HG03378 (cell line): Measurements from ENCODE around the gene MMEL1.
"Not testable (repeated sequence)": the region's sequence is repeated elsewhere in the genome, so short reads cannot be mapped to it uniquely, and the experiment has no call there.

ENCODE experiments used
- ATAC-seq: cut with Tn5 transposase; IDR thresholded peaks from one replicate; pipeline ENCODE4 v1.9.1; 2021; ENCODE audit warnings: mild to moderate bottlenecking, moderate library complexity; ENCODE audit not compliant: unreplicated experiment

Gene MMEL1, protein sequence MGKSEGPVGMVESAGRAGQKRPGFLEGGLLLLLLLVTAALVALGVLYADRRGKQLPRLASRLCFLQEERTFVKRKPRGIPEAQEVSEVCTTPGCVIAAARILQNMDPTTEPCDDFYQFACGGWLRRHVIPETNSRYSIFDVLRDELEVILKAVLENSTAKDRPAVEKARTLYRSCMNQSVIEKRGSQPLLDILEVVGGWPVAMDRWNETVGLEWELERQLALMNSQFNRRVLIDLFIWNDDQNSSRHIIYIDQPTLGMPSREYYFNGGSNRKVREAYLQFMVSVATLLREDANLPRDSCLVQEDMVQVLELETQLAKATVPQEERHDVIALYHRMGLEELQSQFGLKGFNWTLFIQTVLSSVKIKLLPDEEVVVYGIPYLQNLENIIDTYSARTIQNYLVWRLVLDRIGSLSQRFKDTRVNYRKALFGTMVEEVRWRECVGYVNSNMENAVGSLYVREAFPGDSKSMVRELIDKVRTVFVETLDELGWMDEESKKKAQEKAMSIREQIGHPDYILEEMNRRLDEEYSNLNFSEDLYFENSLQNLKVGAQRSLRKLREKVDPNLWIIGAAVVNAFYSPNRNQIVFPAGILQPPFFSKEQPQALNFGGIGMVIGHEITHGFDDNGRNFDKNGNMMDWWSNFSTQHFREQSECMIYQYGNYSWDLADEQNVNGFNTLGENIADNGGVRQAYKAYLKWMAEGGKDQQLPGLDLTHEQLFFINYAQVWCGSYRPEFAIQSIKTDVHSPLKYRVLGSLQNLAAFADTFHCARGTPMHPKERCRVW

DNA sequence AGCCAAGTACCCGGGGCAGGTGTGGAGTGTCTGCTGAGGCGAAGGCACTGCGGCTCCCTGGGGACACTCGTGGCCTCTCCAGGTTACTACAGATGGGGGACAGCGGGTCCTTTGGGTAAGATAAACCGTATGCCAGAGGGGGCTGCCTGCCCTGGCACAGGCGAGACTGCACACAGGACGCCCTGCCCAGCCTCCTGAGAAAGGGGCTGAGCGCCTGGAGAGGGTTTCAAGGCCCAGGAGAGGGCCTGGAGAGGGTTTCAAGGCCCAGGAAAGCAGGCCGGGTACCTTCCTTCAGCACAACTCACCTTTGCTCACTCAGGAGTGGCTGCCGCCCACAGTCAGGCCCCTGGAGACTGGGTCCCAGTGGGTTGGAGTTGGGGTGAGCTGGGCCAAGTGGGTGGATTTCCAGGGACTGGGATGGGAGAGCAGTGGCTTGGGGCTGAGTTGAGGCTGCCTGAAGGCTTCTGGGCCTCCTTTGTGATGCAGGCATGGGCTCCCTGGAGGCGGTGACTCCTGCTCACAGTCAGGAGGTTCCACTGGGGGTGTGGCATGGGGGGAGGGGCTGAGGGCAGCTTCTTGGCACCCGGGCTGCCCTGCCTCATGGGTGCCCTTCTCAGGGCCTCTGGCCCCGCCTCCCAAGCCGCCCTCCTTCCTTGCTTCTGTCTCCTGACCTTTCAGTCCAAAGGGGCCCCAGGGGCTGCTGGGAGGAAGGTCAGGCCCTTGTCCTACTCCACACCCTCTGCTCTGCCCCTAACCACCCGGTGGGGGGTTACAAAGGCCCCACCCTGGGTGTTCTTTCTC, at the start of gene MMEL1:
Gene MMEL1, minus strand, starts transcription at position 456 of the 801 bp plus-strand sequence. CDS start 3,532 bp downstream, outside the sequence.
- no peak for ATAC-seq

DNA sequence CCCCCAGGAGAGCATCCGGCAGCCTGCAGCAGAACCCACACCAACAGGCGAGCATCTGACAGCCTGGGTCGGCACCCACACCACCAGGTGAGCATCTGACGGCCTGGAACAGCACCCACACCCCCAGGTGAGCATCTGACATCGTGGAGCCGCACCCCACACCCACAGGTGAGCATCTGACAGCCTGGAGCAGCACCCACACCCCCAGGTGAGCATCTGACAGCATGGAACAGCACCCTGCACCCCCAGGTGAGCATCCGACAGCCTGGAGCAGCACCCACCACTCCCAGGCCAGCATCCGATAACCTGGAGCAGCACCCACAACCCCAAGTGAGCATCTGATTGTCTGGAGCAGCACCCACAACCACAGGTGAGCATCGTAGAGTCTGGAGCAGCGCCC, 43.9 kb upstream of the MMEL1 start:
- ATAC-seq: not testable (repeated sequence)

DNA sequence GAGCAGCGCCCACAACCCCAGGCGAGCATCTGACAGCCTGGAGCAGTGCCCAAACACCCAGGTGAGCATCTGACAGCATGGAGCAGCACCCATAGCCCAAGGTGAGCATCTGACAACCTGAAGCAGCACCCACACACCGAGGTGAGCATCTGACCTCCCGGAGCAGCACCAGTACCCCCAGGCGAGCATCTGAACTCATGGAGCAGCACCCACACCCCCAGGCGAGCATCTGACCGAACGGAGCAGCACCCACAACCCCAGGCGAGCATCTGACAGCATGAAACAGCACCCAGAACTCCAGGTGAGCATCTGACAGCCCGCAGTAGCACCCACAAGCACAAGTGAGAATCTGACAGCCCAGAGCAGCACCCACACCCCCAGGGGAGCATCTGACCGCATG, 38.8 kb upstream of the MMEL1 start:
- not testable (repeated sequence) for ATAC-seq

DNA sequence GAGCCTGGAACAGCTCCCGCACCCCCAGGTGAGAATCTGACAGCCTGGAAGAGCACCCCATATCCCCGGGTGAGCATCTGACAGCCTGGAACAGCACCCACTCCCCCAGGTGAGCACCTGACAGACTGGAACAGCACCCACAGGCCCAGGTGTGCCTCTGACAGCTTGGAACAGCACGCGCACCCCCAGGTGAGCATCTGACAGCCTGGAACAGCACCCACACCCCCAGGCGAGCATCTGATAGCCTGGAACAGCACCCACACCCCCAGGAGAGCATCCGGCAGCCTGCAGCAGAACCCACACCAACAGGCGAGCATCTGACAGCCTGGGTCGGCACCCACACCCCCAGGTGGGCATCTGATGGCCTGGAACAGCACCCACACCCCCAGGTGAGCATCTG, 27.0 kb upstream of the MMEL1 start:
- ATAC-seq: not testable (repeated sequence)

DNA sequence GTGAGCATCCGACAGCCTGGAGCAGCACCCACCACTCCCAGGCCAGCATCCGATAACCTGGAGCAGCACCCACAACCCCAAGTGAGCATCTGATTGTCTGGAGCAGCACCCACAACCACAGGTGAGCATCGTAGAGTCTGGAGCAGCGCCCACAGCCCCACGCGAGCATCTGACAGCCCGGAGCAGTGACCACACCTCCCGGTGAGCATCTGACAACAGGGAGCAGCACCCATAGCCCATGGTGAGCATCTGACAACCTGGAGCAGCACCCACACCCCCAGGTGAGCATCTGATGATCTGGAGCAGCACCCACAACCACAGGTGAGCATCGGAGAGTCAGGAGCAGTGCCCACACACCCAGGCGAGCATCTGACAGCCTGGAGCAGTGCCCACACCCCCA, 25.1 kb upstream of the MMEL1 start:
- ATAC-seq: not testable (repeated sequence)

DNA sequence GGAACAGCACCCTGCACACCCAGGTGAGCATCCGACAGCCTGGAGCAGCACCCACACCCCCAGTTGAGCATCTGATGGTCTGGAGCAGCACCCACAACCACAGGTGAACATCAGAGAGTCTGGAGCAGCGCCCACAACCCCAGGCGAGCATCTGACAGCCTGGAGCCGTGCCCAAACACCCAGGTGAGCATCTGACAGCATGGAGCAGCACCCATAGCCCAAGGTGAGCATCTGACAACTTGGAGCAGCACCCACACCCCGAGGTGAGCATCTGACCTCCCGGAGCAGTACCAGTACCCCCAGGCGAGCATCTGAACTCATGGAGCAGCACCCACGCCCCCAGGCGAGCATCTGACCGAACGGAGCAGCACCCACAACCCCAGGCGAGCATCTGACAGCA, 24.3 kb upstream of the MMEL1 start:
- ATAC-seq: not testable (repeated sequence)

DNA sequence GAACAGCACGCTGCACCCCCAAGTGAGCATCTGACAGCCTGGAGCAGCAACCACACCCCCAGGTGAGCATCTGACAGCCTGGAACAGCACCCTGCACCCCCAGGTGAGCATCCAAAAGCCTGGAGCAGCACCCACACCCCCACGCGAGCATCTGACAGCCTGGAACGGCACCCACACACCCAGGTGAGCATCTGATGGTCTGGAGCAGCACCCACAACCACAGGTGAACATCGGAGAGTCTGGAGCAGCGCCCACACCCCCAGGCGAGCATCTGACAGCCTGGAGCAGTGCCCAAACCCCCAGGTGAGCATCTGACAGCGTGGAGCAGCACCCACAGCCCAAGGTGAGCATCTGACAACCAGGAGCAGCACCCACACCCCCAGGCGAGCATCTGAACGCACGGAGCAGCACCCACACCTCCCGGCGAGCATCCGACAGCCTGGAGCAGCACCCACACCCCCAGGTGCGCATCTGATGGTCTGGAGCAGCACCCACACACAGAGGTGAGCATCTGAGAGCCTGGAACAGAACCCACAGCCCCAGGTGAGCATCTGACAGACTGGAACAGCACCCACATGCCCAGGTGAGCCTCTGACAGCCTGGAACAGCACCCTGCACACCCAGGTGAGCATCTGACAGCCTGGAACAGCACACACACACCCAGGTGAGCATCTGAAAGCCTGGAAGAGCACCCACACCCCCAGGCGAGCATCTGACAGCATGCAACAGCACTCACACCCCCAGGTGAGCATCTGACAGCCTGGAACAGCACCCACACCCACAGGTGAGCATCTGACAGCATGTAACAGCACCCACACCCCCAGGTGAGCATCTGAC, 23.0 kb upstream of the MMEL1 start:
- ATAC-seq: not testable (repeated sequence)

DNA sequence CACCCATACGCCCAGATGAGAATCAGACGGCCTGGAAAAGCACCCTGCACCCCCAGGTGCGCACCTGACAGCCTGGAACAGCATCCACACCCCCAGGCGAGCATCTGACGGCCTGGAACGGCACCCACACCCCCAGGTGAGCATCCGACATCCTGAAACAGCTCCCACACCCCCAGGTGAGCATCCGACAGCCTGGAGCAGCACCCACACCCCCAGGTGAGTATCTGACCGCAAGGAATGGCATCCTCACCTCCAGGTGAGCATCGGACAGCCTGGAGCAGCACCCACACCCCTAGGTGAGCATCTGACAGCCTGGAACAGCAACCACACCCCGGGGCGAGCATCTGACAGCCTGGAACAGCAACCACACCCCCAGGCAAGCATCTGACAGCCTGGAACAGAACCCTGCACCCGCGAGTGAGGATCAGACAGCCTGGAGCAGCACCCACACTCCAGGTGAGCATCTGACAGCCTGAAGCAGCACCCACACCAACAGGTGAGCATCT, 21.7 kb upstream of the MMEL1 start:
- ATAC-seq: not testable (repeated sequence)

DNA sequence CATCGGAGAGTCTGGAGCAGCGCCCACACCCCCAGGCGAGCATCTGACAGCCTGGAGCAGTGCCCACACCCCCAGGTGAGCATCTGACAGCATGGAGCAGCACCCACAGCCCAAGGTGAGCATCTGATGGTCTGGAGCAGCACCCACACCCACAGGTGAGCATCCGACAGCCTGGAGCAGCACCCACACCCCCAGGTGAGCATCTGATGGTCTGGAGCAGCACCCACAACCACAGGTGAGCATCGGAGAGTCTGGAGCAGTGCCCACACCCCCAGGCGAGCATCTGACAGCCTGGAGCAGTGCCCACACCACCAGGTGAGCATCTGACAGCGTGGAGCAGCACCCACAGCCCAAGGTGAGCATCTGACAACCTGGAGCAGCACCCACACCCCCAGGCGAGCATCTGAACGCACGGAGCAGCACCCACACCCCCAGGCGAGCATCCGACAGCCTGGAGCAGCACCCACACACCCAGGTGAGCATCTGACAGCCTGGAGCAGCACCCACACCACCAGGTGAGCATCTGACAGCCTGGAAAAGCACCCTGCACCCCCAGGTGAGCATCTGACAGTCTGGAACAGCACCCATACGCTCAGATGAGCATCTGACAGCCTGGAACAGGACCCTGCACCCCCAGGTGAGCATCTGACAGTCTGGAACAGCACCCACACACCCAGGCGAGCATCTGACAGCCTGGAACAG, 21.1 kb upstream of the MMEL1 start:
- not testable (repeated sequence) for ATAC-seq

DNA sequence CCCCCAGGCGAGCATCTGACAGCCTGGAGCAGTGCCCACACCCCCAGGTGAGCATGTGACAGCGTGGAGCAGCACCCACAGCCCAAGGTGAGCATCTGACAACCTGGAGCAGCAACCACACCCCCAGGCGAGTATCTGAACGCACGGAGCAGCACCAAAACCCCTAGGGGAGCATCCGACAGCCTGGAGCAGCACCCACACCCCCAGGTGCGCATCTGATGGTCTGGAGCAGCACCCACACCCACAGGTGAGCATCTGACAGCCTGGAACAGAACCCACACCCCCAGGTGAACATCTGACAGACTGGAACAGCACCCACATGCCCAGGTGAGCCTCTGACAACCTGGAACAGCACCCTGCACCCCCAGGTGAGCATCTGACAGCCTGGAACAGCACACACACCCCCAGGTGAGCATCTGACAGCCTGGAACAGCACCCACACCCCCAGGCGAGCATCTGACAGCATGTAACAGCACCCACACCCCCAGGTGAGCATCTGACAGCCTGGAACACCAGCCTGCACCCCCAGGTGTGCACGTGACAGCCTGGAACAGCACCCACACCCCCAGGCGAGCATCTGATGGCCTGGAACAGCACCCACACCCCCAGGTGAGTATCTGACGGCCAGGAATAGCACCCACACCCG, 20.2 kb upstream of the MMEL1 start:
- ATAC-seq: not testable (repeated sequence)

DNA sequence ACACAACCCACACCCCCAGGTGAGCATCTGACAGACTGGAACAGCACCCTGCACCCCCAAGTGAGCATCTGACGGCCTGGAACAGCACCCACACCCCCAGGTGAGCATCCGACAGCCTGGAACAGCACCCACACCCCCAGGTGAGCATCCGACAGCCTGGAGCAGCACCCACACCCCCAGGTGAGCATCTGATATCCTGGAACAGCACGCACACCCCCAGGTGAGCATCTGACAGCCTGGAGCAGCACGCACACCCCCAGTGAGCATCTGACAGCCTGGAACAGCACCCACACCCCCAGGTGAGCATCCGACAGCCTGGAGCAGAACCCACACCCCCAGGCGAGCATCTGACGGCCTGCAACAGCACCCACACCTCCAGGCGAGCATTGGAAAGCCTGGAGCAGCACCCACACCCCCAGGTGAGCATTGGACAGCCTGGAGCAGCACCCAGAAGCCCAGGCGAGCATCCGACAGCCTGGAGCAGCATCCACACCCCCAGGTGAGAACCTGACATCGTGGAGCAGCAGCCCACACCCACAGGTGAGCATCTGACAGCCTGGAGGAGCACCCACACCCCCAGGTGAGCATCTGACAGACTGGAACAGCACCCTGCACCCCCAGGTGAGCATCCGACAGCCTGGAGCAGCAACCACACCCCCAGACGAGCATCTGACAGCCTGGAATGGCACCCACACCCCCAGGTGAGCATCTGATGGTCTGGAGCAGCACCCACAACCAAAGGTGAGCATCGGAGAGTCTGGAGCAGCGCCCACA, 19.5 kb upstream of the MMEL1 start:
- ATAC-seq: not testable (repeated sequence)

DNA sequence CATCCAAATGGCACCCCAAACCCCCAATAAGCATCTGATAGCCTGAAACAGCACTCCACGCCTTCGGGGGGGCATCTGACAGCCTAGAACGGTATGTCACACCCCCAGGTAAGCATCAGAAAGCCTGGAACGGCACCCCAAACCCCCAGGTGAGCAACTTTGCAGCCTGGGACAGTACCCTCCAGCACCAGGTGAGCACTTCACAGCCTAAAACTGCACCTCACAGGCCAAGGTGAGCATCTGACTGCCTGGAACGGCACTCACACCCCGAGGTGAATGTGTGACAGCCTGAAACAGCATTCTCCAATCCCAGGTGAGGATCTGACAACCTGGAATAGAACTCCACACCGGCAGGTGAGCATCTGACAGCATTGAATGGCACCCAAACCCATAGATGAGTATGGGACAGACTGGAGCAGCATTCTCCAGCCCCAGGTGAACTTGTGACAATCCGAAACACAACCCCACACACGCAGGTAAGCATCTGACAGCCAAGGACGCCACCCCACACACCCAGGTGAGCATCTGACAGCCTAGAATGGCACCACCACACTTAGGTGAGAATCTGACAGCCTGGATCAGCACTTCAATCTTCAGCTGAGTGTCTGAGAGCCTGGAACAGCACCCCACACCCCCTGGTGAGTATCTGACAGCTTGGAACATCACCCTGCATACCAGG, 18.3 kb upstream of the MMEL1 start:
- ATAC-seq: no peak

DNA sequence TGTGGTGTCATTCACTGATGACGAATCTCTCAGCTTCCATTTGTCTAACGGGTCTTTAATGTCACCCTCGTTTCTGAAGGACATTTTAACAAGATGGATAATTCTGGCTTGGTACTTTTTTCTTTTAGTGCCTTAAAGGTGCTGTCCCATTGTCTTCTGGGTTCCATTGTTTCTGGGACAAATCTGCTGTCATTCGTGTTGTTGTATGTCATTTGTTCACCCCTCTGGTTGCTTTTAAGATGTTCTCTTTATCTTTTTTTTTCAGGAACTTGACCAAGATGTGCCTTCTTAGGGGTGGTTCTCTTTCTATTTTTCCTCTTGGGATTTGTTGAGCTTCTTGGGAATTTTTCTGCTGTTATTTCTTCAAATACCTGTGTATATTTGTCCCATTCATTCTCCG, 14.0 kb upstream of the MMEL1 start:
- no peak for ATAC-seq

DNA sequence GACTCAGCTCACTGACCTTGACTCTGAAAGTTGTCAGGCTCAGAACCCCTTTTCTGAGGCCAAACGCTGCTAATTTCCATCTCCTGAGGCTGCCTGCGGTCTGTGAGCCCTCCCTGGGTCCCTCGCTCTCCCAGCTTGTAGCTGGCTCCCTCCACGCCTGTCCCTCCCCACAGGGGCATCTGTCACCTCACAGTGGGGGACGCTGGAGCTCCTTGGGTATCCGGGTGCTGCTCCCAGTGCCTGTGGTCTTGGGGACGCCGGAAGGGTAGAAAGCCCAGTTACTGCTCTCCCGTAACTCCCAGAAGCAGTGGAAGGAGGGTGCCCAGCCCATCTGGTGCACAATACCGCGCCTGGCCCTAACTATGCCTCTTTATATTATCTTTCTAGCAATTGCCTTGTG, 13.0 kb upstream of the MMEL1 start:
- ATAC-seq: no peak

DNA sequence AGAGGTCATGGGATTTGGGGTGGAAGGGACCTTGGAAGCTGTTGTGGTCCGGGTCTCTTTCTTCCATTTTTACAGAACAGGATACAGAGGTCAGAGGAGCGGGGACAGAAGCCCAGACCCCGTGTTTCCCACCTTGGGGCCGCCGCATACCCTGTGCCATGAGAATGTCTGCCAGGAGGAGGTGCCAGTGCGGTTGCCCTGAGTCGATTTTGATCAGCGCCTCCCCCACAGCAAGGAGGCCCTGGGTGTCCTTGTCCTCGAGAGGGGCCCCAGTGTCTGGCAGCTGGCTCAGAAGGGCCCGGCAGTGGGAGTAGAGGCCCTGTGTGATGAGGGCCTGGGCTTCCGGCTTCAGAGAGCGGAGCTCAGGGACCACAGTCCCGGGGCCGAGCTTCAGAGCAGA, 12.3 kb upstream of the MMEL1 start:
- no peak for ATAC-seq

DNA sequence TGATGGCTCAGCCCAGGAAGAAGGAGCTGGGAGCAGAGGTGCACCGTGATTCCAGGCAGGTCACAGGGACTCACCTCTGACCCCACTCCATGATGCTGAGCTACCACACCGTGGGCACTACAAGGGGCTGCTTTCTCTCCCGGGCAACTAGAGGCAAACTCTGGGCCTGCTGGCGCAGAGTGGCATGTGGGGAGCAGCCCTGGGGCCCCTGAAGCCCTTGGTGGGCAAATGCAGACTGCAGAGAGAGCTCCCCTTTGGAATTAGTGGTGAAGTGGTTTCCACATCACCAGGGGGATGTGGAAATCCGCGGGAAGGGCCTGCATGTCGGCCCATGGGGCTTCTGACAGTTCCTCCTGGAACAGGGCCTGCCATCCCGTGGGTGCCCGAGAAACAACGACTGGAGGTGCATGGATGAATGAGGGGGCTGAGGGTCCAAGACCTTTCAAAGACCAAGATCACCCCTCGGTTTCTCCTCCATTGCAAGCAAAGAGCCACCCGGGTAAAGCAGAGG, 11.8 kb upstream of the MMEL1 start:
- no peak for ATAC-seq

DNA sequence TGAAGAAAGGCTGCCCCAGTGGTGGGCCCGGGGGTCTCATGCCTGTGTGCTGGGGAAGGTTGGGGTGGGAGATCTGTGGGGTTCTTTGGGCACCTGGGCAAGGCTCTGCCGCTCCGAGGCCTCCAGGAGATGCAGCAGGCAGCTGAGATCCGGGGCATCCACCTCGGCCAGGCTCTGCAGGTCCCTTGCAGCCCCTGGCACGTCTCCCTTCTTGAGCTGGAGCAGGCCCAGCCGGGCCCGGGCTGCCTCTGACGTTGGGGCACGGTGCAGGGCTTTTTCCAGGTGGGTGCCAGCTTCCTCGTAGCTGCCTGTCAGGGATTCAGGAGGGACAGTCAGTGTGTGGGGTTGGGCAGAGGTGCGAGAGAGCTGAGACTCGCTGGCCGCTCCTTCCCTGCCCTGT, 11.4 kb upstream of the MMEL1 start:
- ATAC-seq: no peak
